ENCODE data around the gene PCGF1.

The PCGF1 gene

DNA sequence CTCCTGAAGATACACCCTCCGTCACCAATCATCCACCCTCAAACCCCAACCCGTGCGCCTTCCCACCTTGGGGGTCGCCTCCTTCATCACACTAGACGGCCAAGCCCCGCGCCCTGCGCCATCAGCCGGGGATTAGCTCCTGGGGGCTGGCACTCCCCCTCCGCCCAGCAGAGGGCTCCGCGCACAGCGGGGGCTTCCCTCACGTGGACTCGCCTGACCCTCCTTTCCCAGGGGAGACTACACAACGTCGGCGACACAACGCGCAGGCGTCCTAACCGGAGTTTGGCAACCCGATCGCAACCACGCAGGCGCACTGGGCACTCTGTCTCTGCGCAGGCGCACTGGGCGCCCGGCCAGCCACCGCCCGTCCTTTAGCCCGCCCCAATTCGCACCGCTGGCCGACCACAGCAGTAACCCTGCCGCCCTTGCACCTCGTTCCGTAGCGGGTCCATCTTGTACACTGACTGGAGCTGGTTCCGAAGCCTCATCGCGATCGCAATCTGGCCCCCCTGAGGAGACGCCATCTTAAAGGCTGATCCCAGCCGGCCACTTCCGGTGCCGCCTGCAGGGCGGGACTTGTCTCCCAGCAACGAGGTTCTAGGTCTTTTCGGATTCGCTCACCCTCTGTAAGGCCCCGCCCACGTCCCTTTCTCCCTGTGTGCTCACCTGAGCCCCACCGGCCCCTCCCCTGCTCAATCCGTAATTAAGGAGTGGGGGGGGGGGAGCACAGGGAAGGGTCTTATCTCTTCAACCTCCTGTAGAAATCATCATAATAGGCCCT is at the start of gene PCGF1:
TSS of gene PCGF1 (minus strand) at position 551 of the 781 bp plus-strand sequence. CDS start at position 524, 27 bp downstream.
- DNase-seq: peak; percentile 99 to 100

DNA sequence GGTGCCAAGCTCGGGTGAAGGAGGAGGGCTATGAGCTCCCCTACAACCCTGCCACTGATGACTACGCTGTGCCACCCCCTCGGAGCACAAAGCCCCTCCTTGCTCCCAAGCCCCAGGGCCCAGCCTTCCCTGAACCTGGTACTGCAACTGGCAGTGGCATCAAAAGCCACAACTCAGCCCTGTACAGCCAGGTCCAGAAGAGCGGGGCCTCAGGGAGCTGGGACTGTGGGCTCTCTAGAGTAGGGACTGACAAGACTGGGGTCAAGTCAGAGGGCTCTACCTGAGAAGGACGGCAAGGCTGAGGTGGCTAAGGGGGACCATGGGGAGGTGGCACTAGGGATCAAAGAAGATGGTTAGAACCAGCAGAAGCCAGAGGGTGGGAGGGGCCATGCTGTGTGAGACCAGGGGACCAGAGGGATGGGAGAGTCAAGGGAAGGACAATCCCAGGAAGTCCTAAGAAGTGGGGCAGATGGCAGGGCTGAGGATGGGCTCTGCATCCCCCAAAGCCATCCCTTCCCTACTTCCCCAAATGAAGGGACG is 49.4 kb upstream of the PCGF1 start:
- DNase-seq: no peak

GRCh38 chr2:74556159-74556558 is 48.7 kb upstream of the PCGF1 start:
- DNase-seq: no peak

DNA sequence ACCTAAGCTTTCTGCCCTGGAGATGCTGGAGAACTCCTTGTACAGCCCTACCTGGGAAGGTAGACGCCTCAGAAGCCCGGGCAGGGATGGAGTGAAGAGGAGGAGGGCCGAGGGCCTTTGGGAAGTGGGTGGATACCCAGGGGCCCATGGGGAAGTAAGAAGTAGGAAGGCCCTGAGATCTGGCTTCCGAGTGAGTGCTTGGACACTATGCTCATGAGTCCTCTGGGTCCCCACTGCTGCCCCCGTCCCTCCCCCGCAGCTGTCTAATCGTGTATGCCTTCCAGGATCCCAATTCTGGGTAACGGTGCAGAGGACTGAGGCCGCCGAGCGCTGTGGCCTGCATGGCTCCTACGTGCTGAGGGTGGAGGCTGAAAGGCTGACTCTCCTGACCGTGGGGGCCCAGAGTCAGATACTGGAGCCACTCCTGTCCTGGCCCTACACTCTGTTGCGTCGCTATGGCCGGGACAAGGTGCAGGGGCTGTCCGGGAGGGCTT is 48.2 kb upstream of the PCGF1 start:
- no peak for DNase-seq

DNA sequence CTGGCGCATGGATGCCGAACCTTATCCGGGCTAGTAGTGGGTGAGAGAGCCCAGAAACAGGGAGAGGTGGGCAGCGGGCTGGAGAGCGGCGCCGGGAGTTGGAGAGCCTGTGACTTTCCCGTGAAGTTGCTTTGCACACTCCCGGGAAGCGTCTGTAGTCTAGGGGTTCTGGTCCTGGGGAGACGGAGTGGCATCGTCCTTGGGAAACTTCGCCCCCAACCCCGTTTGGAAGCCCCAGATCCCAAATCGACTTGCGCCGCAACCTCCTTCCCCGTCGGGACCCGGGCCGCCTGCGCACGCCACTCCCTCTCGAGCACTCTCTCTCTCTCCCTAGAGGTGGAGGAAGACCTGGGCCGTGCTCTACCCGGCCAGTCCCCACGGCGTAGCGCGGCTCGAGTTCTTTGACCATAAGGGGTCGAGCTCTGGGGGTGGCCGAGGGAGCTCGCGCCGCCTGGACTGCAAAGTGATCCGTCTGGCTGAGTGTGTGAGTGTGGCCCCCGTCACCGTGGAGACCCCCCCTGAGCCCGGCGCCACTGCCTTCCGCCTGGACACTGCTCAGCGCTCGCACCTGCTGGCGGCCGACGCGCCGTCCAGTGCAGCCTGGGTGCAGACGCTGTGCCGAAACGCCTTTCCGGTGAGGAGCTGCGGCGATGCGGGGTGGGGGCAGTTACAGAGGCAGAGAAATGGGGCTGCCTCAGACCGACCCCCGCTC is 47.5 kb upstream of the PCGF1 start:
- peak; percentile 56 to 62 for DNase-seq

- DNase-seq: peak; percentile 88 to 89
Measured at GRCh38 chr2:74553892-74554819, 46.7 kb upstream of the PCGF1 start, which contains the start of the genes DOK1 and LOXL3. DOK1 (plus strand) TSS chr2:74554720; CDS start chr2:74554755, 35 bp downstream. LOXL3 (minus strand) TSS chr2:74553942; CDS start chr2:74552634, 1,308 bp downstream.

- DNase-seq: no peak
Measured at GRCh38 chr2:74552914-74553811, 45.7 kb upstream of the PCGF1 start.

GRCh38 chr2:74551942-74552913 is 44.7 kb upstream of the PCGF1 start:
- DNase-seq: no peak

- DNase-seq: no peak
Measured at GRCh38 chr2:74551530-74551929, 44.0 kb upstream of the PCGF1 start.

GRCh38 chr2:74550231-74550630 is 42.7 kb upstream of the PCGF1 start:
- DNase-seq: no peak

DNA sequence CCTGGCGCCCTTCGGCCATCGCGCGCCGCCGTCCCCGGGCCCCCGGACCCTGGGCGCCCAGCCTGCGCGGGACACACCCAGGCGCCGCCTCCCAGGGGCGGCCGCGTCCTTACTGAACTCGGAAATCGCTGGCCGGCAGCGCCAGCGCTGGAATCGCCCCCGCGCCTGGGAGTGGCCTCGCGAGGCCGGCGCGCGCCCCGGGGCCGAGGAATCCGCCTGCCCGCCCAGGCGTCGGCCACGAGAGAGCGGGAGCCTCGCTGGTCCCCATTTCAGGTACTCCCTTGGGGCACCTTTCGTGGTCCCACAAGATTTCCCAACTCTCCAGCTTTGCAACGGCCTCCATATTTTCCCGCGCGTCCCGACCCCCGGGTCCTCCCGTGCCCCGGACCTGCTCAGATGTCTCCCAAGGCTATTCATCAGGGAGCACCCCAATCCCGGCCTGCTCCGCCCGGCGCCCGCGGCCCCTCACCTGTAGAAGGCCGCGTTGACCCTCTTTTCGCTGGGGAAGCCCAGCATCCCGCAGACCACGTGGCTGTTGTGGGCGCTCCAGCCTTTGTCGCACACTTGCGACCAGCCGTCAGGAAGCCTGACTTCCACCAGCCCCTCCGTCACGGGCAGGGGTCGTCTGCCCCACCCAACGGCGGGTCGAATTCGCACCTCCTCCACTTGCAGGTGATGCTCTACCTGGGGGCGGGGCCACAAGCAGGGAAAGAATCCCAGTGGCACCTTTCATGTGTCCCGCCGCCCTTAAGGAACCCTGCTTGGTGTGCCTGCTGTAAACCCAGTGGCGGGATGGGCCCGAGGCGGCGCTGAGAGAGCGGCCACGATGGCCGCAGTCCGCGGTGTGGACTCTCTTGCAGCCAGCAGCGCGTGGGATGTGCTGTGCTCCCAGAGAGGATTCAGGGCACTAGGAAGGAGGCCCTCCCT is 41.7 kb upstream of the PCGF1 start:
- peak; percentile 50 to 56 for DNase-seq

DNA sequence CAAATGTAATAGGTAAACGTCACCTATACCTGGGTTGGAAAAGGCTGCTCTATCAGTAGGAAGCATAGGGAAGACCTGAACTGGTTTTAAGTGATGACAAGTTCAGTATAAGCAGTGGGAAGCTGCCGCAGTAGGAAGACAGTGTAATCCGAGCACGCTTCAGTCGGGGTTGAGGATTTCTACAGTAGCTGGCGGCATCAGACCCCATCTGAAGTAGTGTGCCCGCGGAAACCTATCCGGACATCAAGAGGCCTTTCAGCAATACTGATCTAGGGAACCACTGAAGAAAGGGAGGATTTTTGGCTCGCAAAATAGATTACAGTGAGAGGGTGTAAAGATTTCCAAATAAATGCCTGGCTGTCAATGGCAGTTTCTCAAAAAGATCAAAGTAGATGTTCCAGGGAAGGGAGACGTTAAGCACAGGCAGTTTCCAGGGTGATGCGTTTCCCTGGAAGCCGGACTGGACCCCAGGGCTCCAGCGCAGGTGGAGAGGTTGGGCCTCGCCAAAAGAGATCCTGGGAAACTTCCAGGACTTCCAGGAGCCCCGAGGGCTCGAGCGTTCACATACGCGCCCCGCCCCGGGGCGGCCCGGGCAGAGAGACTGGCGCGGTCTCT is 40.9 kb upstream of the PCGF1 start:
- no peak for DNase-seq

GRCh38 chr2:74546004-74546403 is 38.5 kb upstream of the PCGF1 start:
- no peak for DNase-seq

- DNase-seq: no peak
Measured at GRCh38 chr2:74544634-74545033, 37.1 kb upstream of the PCGF1 start.

DNA sequence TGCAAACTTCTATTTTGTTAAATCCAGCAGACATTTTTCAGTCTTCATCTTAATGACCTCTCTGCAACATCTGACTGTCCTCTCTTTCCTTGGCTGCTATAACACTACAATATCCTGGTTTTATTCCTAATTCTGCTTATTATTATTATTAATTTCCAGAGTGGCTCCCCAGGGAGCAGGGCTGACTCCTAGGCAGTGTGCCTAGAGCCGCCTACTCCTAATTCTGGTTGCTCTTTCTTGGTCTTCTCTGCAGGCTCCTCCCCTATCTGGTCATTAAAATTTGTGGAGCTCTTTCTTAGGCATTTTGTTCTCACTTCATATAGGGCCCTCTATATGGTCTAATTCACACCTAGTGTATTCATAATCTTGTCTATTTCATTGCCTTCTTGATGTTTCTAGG is 35.5 kb upstream of the PCGF1 start:
- no peak for DNase-seq

- no peak for DNase-seq
Measured at GRCh38 chr2:74540291-74540690, 32.8 kb upstream of the PCGF1 start.

GRCh38 chr2:74538881-74539339 is 31.4 kb upstream of the PCGF1 start:
- no peak for DNase-seq

GRCh38 chr2:74537140-74537539 is 29.6 kb upstream of the PCGF1 start:
- DNase-seq: no peak

All from activated CD4-positive, alpha-beta T cell treated with anti-CD3 and anti-CD28 coated beads, Interleukin-2, amount 50 U/mL, for 48 hours (primary cell).